Activated CD4-positive, alpha-beta T cell treated with anti-CD3 and anti-CD28 coated beads, Interleukin-2, amount 50 U/mL, for 16 hours (primary cell): ENCODE results near the gene NRDE2.
"Not testable (repeated sequence)": the region's sequence is repeated elsewhere in the genome, so short reads cannot be mapped to it uniquely, and the experiment has no call there.

Source experiments
- DNase-seq: peaks from one replicate; pipeline ENCODE4 v3.0.0-alpha.2; 2020

Gene NRDE2

DNA sequence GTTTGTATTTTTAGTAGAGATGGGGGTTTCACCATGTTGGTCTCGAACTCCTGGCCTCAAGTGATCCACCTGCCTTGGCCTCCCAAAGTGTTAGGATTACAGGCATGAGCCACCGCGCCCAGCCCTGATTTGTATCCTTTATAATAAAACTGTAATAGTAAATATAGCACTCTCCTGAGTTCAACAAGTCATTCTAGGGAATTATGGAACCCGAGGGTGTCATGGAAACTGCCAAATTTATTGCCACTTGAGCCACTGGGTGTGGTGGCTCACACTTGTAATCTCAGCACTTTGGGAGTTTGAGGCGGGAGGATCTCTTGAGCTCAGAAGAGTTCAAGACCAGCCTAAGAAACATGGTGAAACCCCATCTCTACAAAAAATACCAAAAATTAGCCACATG is 9.5 kb upstream of the NRDE2 start:
- DNase-seq: not testable (repeated sequence)

DNA sequence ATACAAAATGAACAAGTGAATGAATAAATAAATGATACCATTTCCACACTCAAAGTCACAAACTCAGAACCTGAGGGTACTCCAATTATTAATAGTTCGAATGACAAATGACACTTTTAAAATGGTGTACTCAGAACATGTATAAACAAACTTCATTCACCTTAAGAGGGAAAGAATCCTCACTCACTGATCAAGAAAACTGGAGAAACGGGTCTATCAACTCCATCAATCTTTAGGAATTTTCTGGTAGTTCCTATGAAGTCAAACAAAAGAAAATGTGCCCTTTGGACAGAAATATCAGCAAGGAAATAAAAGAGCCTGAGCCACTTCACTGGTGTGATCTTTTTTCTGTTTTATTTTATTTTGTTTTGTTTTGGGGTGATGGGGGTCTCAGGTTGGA is 5.2 kb upstream of the NRDE2 start:
- DNase-seq: no peak

DNA sequence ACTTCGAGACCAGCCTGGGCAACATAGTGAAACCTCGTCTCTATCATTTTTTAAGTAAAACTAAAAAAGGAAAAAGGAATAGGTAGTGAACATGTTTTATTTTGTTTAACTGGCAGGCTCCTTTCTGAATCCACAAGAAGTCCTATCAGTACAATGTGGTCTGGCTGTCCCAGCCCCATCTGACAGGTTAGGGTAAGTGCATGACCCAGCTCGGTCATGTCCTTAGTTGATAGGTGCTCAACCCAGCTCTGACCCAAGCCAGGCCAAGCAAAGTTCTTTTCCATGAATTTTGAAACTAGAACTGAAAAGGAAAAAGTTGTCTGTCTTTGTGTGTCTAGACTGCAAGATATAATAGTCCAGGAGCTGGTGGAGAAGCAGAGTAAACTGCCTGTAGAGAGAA is 4.7 kb upstream of the NRDE2 start:
- no peak for DNase-seq

DNA sequence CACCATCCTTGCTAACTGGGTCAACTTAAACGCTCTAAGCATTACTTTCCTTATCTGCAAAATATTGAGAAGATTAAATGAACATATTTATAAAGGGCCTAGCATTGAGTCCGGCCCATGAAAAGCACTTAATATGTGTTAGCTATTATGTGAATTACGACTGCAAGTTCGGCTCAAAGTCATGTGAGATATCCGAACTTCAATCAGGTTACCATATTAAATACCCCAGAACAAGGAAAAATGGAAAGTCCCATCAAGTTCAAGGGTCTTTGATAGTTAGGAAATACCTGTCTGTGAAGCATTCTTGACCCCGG is 487 bp upstream of the NRDE2 start:
- DNase-seq: no peak

DNA sequence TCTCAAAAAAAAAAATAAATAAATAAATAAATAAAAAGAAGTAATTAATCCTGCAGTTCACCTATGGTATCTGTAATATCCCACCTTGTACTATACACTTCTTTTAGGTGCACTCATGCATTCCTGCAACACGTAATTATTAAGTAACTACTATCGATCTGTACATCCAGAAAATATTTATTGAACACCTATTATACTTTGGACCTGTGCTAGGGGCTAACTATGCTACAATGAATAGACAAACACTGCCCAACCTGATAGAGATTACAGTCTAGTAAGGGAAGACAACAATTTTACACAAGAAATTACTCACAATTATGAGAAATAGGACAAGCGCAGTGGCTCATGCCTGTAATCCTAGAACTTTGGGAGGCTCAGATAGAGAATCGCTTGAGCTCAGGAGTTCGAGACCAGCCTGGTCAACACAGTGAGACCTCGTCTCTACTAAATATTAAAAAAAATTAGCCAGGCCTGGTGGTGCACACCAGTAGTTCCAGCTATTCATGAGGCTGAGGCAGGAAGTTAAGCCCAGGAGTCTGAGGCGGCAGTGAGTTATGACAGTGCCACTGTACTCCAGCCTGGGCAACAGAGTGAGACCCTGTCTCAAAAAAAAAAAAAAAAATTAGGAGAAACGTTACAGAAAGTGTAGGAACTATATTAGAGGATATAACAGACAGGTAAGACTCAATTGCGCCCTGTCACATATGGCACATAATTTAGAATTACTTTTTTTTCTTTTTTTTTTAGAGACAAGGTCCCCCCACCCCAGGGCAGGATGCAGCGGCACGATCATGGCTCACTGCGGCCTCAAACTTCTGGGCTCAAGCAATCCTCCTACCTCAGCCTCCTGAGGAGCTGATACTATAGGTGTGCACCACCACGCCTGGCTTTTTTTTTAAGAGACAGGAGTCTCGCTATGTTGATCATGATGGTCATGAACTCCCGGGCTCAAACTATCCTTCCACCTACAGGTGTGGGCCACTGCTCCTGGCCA is 1.2 kb downstream of the NRDE2 start:
- no peak for DNase-seq

DNA sequence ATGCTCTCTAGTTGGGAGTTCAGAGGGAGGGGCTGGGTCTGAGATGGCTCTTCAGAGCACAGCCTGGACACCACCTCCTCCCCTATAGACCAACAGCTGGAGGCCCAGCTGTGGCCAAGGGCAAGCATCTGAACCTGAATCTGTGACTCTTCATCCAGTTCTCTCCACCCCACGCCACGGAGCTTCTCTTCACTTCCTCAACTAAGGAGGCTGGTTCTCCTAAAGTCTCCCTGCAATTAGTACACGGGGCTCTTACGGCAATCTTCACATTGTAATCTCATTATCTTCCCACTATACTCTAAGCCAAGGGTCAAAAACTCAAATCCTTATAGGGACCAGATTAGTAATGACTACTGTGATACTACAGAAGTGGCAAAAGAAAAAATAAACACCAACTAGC is 9.8 kb downstream of the NRDE2 start:
- no peak for DNase-seq

DNA sequence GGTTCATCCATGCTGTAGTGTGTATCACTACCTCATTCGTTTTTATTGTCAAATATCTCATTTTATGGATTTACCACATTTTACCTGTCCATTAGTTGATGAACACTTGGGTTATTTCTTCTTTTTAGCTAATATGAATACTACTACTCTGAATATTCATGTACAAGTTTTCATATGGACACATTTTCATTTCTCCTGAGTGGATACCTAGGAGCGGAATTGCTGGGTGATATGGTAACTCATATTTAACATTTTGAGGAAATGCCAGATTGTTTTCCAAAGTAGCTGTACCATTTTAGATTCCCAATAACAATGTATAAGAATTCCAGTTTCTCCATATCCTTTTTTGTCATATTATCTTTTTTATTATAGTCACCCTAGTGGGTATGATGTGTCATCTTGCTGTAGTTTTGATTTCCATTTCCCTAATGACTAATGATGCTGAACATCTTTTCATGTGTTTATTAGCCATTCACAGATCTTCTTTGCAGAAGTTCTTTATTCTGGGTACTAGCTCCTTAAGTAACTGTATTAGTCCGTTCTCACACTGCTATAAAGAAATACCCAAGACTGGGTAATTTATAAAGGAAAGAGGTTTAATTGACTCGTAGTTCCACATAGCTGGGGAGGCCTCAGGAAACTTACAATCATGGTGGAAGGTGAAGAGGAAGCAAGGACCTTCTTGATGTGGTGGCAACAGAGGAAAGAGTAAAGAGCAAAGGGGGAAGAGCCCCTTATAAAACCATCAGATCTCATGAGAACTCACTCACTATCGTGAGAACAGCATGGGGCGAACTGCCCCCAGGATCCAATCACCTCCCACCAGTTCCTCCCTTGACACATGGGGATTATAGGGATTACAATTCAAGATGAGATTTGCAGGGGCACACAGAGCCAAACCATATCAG is 11.9 kb downstream of the NRDE2 start:
- no peak for DNase-seq

DNA sequence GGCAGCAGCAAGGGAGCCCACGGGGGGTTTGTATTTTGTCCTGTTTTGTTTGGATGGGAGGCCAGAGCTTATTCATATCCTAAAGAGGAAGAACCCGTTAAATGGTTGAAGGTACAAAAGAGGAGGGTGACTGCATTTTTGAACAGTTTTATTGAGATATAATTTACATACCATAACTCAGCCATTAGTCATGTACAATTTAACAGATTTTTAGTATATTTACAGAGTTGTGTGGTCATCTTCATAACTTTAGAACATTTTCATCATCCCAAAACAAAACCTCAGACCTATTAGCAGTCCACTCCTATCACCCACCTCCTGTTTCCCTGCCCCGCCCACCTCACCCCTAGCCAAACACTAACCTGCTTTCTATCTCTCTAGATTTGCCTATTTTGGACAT is 12.6 kb downstream of the NRDE2 start:
- no peak for DNase-seq

DNA sequence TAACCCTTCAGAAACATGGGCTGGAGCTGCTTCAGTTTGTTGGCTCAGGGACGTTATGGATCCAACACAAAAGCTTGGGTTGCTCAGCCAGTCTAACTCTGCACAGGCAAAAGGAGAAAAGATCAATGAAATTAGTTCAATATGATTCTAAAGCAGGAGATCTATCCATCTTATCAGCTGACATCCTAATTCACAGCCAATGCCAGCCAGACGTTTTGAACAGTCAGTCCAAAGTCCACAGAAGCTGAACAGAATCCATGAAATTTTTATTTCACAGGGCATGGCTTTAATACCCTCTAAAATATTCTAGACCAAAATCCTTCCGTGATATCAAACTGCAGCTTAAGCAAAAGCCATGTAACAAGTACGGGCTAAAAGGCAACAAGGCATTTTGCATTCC is 13.7 kb downstream of the NRDE2 start:
- no peak for DNase-seq

DNA sequence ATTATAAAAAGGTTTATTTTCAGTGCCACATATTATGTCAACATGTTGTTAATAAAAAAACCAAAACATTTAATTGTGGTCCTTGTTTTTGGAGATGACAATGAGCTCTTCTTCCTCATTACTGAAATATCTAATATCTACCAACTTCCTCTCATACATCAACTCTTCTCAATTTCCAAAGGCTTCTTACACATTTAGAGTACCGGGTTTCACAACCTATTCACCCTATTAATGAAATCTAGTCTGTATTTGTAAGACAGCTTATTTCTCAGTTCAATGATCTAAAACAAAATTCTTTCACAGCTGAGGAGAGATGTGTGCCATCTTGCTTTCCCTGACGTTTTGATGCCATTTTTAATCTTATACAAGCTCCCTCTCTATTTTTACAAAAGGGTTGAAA is 14.5 kb downstream of the NRDE2 start:
- no peak for DNase-seq

DNA sequence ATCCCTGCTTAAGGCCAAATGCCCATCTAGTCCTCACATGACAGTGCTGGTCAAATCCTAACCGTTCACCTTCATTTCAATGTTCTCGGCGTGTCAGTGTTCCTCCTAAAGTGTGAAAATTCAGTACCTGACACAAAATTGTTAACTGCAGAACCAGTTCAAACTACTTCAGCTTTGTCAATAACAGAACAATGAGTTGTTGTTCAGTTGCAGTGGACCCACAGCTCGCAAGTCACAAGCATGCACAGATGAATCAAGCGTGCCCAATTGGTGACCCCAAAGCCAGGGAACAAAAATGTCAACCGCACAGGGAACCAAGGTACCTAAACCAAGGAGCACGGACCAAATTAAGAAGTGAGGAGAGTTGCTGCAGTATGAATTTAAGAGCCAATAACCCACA is 23.2 kb downstream of the NRDE2 start:
- DNase-seq: no peak

DNA sequence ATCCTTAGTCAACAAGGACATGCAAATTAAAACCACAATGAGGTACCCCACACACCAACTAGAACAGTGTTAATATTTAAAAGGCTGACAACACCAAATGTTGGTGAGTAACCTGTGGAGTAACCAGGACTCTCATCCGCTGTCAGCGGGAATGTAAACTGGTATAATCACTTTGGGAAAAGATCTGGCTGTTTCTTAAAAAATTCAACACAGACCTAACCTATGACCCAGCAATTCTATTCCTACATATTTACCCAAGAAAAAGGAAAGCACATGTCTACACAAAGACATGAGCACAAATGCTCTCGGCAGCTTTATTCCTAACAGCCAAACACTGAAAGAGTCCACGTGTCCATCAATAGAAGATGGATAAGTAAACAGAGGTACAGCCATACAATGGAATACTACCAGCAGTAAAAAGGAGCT is 26.6 kb downstream of the NRDE2 start:
- no peak for DNase-seq

DNA sequence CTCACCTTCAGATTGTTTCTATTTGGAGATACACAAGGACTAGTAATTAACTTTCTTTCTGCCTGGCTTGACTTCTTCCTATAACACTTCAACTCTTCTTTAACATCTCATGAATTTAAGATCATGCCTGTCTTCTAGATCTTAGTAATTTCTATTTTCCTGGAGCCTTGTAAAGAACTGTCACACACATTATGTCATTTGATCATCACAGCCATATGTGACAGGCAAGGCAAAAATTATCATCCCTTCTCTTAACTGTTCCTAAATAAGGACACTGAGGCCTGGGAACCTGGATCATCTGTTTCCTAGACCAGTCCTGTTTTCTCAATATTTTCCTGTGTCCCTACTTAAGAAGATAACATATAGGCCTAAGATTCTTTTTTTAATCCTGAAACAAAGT is 27.2 kb downstream of the NRDE2 start:
- DNase-seq: no peak

DNA sequence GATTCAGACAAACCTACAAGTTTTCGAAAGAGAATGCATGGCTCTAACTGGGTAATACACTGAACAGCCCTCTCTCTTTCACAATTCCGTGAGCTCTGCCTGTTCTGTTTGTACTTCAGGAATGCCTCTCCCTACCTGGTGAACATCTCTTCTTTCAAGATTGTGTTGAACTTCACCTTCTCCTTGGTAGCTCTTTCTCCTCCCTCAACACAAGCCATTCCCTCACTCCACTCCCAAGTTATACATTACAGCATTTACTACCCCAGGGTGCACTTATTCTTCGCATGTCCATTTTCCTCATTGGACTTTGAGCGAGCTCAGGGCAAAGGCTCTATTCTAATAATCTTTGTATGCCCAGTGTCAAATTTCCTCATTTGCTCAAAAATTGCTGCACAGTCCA is 28.3 kb downstream of the NRDE2 start:
- DNase-seq: no peak

DNA sequence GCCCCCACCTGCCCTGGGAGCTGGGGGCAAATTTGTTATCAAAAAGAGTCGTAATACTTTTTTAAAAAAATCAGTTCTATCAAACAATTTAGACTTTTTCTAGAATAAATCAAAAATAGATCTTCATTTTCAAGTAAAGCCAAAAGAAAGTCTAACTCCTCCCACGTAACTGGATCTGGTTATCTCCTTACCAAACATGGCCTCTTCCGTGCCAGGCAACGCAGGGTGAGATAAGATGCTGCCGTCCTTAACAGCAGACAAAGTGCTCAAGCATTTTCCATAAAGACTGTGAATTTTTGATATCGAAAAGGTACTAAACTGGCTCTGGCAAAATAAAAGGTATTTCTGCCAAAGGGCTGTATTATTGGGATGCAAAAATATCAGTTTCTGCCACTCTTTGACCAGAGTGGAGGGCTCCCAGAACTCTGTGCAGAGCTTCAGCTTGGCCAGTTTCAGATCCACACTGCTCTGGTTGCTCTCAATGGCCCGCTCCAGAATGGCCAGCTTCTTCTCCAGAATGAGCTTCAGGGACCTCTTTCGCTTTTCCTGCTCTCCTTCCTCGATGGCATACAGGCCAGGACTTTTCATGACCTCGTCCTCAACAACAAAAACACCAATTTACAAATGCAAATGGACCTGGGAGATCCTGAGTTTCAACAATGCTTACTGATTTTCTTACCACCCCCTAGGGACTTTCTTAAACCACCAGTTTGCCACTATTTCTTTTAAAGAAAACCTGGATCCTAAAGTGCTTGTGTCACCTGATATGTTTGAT is 29.0 kb downstream of the NRDE2 start:
- DNase-seq: no peak

DNA sequence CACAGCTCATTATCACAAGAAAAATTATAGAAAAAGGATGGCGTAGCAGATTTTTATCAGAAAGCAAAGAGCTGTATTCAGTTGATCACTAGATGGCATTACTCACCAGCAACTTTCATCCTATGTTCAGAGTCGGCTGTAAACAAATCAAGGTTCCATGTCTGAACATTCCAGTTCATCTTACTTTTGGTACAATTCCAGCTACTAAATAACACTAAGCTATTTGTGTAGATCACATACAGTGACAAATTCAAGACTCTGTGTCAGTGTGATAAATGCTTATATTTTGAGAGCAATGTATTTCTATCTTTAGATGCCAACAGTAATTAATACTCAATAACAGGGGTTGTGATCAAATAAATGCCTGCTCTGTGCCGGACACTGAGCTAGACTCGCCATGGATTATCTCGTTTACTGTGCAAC is 30.1 kb downstream of the NRDE2 start:
- DNase-seq: no peak

DNA sequence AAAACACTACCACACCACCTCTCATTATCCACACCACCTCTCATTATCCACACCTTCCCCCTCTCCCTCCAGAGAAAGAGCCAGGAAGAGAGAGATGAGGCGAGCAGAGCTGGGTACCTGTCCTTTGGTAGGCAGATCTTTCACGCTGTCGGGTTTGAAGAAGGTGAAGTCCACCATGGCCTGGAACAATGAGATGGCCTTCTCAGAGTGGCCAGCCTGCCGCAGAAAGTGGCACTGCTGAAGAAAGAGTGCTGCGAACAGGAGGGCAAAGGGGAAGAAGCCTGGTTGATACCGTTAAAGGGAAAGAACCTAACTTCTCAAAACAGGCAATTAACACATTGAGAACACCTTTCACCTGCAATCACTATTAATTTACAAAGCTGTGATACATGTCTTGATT is 30.6 kb downstream of the NRDE2 start:
- no peak for DNase-seq

DNA sequence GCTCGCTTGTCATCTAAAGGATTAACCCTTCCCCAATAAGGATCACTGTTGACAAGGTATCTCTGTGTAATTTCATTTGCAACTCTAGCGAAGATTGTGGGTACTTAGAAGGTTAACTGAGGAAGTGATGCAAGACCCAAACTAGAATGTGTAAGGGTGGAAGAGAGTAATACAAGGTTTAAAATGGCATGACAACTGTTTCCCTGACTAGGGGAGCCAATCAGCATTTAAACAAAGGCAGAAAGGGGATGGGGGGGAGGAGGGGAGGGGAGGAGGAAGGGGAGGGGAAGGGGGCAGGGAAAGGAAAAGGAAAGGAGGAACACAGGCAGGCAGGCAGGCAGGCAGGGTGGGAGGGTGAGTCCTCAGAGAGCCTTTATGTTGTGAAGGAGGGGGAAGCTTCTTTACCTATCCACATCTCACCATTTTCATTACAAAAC is 31.1 kb downstream of the NRDE2 start:
- DNase-seq: no peak

DNA sequence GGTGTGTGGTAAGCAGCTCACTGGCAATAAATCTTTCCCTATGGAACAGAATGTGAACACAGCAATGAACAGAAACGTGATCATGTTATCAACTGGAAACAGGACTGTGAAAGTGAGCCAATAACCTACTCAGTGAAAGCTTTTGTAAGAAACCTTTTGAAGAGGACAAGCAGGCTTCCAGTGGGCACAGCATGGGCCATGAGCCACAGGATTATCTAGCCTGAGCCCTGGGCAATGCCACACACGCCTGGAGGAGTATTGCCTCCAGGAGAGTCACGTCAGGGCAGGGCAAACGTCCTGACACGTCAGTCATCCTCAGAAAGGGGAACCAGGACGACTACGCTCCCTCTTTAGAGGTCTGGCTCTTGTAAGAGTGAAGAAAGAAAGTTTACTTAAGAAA is 32.3 kb downstream of the NRDE2 start:
- no peak for DNase-seq

DNA sequence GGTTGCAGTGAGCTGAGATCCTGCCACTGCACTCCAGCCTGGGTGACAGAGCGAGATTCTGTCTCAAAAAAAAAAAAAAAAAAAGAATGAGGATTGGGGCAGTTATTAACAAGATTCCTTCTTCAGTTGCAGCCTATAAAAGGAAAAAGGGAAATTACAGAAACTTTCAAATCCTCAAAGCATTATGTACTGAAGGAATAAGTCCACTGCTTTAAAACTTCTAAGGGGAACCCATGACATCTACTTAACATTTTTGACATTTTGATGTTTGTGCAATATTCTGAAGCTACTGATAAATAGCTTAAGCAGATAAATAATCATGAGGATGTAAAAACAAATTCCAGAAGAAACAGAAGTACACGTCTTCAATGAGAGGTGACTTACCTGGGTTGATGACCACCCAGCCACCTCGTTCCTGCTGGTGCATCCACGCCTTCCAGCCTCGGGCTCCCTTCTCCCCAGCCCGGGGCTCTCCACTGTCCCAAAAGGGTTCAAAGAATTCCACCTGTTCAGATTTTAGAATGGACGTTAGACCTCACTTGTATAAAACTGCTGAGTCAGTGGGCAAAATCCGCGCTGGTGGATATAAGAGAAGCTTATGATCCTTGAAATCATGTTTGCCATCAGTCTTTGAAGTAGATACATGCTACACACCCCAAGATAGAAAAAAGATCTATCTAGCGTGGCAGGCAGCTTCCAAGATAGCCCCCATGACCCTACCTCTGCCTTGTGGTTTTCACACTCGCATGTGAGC is 33.7 kb downstream of the NRDE2 start:
- DNase-seq: no peak

DNA sequence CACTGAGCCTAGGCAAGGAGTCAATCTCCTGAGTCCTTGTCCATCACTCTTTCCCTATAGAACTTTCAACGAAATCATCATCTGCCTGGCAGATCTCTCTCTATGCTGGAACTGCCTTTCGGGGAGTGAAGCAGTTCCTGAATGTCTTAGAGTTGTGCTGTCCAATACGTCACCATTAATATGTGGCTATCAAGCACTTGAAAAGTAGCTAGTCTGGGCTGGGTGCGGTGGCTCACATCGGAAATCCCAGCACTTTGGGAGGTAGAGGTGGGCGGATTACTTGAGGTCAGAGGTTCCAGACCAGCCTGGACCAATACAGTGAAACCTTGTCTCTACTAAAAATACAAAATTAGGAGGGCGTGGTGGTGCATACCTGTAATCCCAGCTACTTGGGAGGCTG is 35.1 kb downstream of the NRDE2 start:
- no peak for DNase-seq

DNA sequence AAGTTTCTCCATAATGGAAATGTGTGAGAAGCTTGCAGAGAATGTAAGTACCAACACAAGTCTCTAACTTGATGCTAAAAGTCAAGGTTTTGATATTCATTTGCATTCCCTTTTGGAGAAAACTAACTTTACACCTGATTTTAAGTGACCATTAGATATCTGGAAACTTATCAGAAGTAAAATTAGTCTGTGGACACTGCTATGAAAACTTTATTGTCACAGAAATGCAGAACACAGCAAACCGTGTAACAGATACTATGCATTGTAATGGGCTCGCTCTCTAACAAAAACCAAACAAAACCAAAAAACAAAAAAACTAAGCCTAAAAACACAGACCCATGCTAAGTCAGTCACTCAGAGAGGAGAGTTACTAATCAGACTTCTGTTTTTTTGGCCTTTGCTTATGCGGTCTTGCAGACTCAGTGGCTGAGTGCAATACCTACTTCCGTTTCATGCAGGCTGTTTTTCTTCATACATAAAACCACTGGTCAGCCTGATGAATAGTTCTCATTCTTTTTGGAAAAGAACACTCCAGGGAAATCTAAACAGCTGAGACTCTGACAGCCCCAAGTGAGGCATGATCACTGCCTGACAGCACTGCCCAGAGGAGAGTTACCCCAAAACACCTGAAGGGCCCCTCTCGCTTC is 35.7 kb downstream of the NRDE2 start:
- DNase-seq: no peak
